Stimulated activated naive CD8-positive, alpha-beta T cell treated with anti-CD3 and anti-CD28 coated beads, Interleukin-15, Interleukin-2, amounts not matched to agents 100 U/mL and 50 U/mL, for 24 hours (primary cell): ENCODE data around the gene RTN4RL1.

Source experiments
- ATAC-seq: fragments of 150-1000 bp; cut with Tn5 transposase; one replicate; pipeline ENCODE4 v1.10.0; 2021
- DNase-seq: peaks from one replicate; pipeline ENCODE4 v3.0.0; 2021

The RTN4RL1 gene

GRCh38 chr17:1918346-1919162, 106.6 kb downstream of the RTN4RL1 start:
- DNase-seq (no peak), ATAC-seq (no peak)

- DNase-seq (no peak), ATAC-seq (no peak)
Observed at GRCh38 chr17:1916963-1917715, 108.0 kb downstream of the RTN4RL1 start.

GRCh38 chr17:1916316-1916715, 108.8 kb downstream of the RTN4RL1 start:
- DNase-seq (no peak), ATAC-seq (no peak)

GRCh38 chr17:1915889-1916288, 109.2 kb downstream of the RTN4RL1 start:
- ATAC-seq (no peak), DNase-seq (no peak)

- no peak for DNase-seq
- no peak for ATAC-seq
Observed at GRCh38 chr17:1914661-1915083, 110.5 kb downstream of the RTN4RL1 start.

- no peak for ATAC-seq
- no peak for DNase-seq
Observed at GRCh38 chr17:1913702-1914101, 111.4 kb downstream of the RTN4RL1 start.

GRCh38 chr17:1912146-1912545, 113.0 kb downstream of the RTN4RL1 start:
- ATAC-seq (no peak), DNase-seq (no peak)

- DNase-seq (no peak), ATAC-seq (no peak)
Observed at GRCh38 chr17:1909985-1910384, 115.1 kb downstream of the RTN4RL1 start.

- DNase-seq (peak; percentile 38), ATAC-seq (peak; percentile 65)
Observed at GRCh38 chr17:1908699-1909309, 116.3 kb downstream of the RTN4RL1 start.

- peak; percentile 16 for DNase-seq
- ATAC-seq = no peak
Observed at GRCh38 chr17:1907909-1908698, 117.0 kb downstream of the RTN4RL1 start.

- no peak for ATAC-seq
- DNase-seq = no peak
Observed at GRCh38 chr17:1907216-1907631, 117.9 kb downstream of the RTN4RL1 start.

- no peak for ATAC-seq
- no peak for DNase-seq
Observed at GRCh38 chr17:1906662-1907101, 118.5 kb downstream of the RTN4RL1 start.

GRCh38 chr17:1905190-1905913, 119.8 kb downstream of the RTN4RL1 start:
- ATAC-seq (no peak), DNase-seq (no peak)

- DNase-seq = no peak
- ATAC-seq = no peak
Observed at GRCh38 chr17:1904273-1905182, 120.6 kb downstream of the RTN4RL1 start.

- DNase-seq = no peak
- no peak for ATAC-seq
Observed at GRCh38 chr17:1899403-1900000, 125.6 kb downstream of the RTN4RL1 start.

- DNase-seq (no peak), ATAC-seq (no peak)
Observed at GRCh38 chr17:1898872-1899271, 126.3 kb downstream of the RTN4RL1 start.

- DNase-seq (no peak), ATAC-seq (no peak)
Observed at GRCh38 chr17:1898332-1898731, 126.8 kb downstream of the RTN4RL1 start.

GRCh38 chr17:1897105-1897656, 128.0 kb downstream of the RTN4RL1 start:
- ATAC-seq = no peak

GRCh38 chr17:1896243-1897104, 128.7 kb downstream of the RTN4RL1 start:
- DNase-seq (no peak), ATAC-seq (no peak)

More at GRCh38 chr17:1897105-1897656, 128.0 kb downstream of the RTN4RL1 start:
- no peak for DNase-seq
